GM20000 (cell line): ENCODE results near the gene TIGIT.

ENCODE experiments used
- DNase-seq: peaks from one replicate; pipeline ENCODE4 v3.0.0; 2012; ENCODE audit warnings: low spot score
- TF ChIP-seq, protein P1 (sequence below): IDR thresholded peaks from 2 replicates; pipeline ENCODE4 v1.5.1; 2012; ENCODE audit warnings: mild to moderate bottlenecking, control low read depth; ENCODE audit errors: extremely low read depth, missing control alignments

TIGIT gene

GRCh38 chr3:114351123-114351821 is 57.4 kb downstream of the TIGIT start:
- TF ChIP-seq, protein P1, sequence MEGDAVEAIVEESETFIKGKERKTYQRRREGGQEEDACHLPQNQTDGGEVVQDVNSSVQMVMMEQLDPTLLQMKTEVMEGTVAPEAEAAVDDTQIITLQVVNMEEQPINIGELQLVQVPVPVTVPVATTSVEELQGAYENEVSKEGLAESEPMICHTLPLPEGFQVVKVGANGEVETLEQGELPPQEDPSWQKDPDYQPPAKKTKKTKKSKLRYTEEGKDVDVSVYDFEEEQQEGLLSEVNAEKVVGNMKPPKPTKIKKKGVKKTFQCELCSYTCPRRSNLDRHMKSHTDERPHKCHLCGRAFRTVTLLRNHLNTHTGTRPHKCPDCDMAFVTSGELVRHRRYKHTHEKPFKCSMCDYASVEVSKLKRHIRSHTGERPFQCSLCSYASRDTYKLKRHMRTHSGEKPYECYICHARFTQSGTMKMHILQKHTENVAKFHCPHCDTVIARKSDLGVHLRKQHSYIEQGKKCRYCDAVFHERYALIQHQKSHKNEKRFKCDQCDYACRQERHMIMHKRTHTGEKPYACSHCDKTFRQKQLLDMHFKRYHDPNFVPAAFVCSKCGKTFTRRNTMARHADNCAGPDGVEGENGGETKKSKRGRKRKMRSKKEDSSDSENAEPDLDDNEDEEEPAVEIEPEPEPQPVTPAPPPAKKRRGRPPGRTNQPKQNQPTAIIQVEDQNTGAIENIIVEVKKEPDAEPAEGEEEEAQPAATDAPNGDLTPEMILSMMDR = no peak
- DNase-seq = no peak

GRCh38 chr3:114351822-114352145 is 58.0 kb downstream of the TIGIT start:
- TF ChIP-seq, protein P1 = no peak
- DNase-seq = no peak

DNA sequence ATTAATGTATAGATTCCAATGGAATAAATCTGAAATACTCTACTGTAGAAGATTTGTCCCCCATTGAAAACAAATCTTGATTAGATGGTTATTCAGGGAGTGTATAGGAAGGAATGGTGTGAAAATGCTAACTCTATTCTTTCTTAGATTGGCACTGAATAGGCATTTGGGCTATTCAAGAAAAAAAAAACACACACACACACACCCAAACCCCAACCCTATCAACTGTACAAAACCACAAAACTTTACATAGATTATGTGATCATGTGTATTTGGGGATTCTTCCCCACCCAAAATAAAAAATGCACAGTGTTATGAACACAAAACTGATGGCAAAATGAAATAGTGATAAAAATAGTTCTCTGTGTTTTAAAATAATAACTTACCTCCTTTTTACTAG is 61.8 kb downstream of the TIGIT start:
- TF ChIP-seq, protein P1 = no peak
- no peak for DNase-seq

- TF ChIP-seq, protein P1 = no peak
- no peak for DNase-seq
These were observed 62.2 kb downstream of the TIGIT start for GRCh38 chr3:114356066-114356465.

GRCh38 chr3:114356525-114356924 is 62.7 kb downstream of the TIGIT start:
- TF ChIP-seq, protein P1 = no peak
- DNase-seq = no peak
